ENCODE results near the gene COL4A1. TPM values are rescaled to one million over a fixed set of nuclear protein-coding genes. Genes with fewer than 3 reads are reported as not detected.

The COL4A1 gene
- total and polyA plus RNA-seq, 2 donors from 2014 or later, result 53.0 to 218 TPM

DNA sequence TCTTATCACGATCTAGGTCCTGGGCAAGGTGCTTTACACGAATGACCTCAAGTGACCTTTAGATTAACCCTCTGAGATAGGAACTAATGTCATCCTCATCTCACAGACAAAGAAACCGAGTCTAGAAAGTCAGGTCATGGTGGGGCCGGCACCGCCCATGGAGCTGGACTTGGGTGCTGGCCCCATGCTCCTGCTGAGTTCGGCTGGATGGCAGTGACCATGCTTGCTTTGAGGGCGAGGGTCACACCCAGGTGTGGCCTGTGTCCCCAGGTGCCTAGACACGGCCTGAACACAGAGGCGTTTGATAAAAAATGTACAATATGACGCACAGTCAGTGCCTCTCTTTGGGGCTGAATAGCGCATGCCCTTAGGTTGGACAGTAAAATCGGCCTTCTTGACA, 26.9 kb upstream of the COL4A1 start:
- H3K4me3 ChIP-seq (ENCODE audit: low read length in 3 of 3), result no peak overlapping the region
- TF ChIP-seq, protein P1, sequence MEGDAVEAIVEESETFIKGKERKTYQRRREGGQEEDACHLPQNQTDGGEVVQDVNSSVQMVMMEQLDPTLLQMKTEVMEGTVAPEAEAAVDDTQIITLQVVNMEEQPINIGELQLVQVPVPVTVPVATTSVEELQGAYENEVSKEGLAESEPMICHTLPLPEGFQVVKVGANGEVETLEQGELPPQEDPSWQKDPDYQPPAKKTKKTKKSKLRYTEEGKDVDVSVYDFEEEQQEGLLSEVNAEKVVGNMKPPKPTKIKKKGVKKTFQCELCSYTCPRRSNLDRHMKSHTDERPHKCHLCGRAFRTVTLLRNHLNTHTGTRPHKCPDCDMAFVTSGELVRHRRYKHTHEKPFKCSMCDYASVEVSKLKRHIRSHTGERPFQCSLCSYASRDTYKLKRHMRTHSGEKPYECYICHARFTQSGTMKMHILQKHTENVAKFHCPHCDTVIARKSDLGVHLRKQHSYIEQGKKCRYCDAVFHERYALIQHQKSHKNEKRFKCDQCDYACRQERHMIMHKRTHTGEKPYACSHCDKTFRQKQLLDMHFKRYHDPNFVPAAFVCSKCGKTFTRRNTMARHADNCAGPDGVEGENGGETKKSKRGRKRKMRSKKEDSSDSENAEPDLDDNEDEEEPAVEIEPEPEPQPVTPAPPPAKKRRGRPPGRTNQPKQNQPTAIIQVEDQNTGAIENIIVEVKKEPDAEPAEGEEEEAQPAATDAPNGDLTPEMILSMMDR (IDR thresholded peaks at IDR 0.05; ENCODE audit: borderline replicate concordance, extremely low read depth, insufficient read depth), result no peak
- H3K9me3 ChIP-seq (ENCODE audit: control insufficient read depth in 2 of 3, insufficient read depth in 1 of 3, low read length in 3 of 3), result no peaks in the 10 kb centered on the region
- peaks cover 4 to 13% (median 11%) of the 10 kb centered on the region in 3 donors for H3K4me1 ChIP-seq (ENCODE audit: control insufficient read depth in 2 of 3, insufficient read depth in 2 of 3, low read depth in 1 of 3, low read length in 3 of 3)
- intact Hi-C loops (cut with DNase I), result no loop called here
- no peaks in the 10 kb centered on the region for H3K27me3 ChIP-seq (ENCODE audit: control insufficient read depth, insufficient read depth, low read length)
- no peak overlapping the region for H3K27ac ChIP-seq (ENCODE audit: low read depth in 2 of 2, low read length in 2 of 2)
- no peak overlapping the region for H3K9ac ChIP-seq (ENCODE audit: low read length in 3 of 3)
- FAIRE-seq (no peak), DNase-seq (no peak)
- no peaks in the 10 kb centered on the region for H3K36me3 ChIP-seq (ENCODE audit: control insufficient read depth in 2 of 3, insufficient read depth in 3 of 3, low read length in 3 of 3)

DNA sequence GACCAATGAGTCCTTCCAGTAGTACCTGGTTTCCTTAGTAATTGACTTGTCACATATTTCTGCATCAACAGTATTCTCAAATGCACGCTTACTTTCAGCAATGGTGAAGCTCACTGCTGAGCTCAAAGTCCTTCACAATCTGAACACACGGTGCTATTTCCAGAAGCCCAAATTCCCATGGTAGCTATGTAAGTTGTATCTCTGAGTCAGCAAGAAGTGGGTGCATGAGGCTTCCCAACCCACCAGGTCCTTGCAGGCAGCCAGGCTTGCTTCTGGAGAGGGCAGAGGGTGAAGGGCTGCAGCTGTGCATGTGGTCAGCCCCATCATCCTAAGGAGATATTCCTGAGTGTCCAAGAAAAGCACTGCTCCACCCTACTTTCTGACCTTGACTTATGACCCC, 25.8 kb upstream of the COL4A1 start:
- H3K36me3 ChIP-seq (ENCODE audit: control insufficient read depth in 2 of 3, insufficient read depth in 3 of 3, low read length in 3 of 3), result no peaks in the 10 kb centered on the region
- H3K27ac ChIP-seq (ENCODE audit: low read depth in 2 of 2, low read length in 2 of 2), result no peak overlapping the region
- no peaks in the 10 kb centered on the region for H3K9me3 ChIP-seq (ENCODE audit: control insufficient read depth in 2 of 3, insufficient read depth in 1 of 3, low read length in 3 of 3)
- peaks cover 4 to 13% (median 11%) of the 10 kb centered on the region in 3 donors for H3K4me1 ChIP-seq (ENCODE audit: control insufficient read depth in 2 of 3, insufficient read depth in 2 of 3, low read depth in 1 of 3, low read length in 3 of 3)
- no peaks in the 10 kb centered on the region for H3K27me3 ChIP-seq (ENCODE audit: control insufficient read depth, insufficient read depth, low read length)
- intact Hi-C loops (cut with DNase I), result no loop called here
- TF ChIP-seq, protein P1 (IDR thresholded peaks at IDR 0.05; ENCODE audit: borderline replicate concordance, extremely low read depth, insufficient read depth), result no peak
- DNase-seq, result no peak
- no peak for FAIRE-seq
- H3K9ac ChIP-seq (ENCODE audit: low read length in 3 of 3), result no peak overlapping the region
- no peak overlapping the region for H3K4me3 ChIP-seq (ENCODE audit: low read length in 3 of 3)

DNA sequence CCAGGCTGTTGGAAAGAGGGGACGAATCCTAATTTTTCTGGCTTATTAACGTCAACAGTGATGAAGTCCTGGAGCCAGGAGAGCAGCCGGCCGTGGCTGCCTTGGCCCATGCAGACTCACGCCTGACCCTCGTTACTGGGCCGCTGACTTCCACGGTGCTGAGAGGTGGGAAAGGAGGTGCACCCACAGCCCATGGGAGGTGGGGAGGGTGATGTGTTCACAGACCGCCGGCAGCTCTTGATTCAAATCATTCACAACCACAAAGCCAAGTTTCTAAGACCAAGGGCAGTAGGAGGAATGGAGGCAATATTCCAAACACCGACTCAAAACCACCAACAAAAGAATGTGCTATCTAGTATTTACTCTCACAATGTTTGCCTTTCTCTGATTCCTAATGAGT, 24.4 kb upstream of the COL4A1 start:
- H3K4me3 ChIP-seq (ENCODE audit: low read length in 3 of 3), result no peak overlapping the region

More for the DNA sequence above, 24.4 kb upstream of the COL4A1 start:
- no peak for DNase-seq
- Histone ChIP-seq H3K9ac (ENCODE audit: low read length in 3 of 3) (peak overlapping the region in 1 of 3 donors; percentile 8), H3K36me3 (ENCODE audit: control insufficient read depth in 2 of 3, insufficient read depth in 3 of 3, low read length in 3 of 3) (no peaks in the 10 kb centered on the region), H3K27ac (ENCODE audit: low read depth in 2 of 2, low read length in 2 of 2) (no peak overlapping the region), H3K27me3 (ENCODE audit: control insufficient read depth, insufficient read depth, low read length) (no peaks in the 10 kb centered on the region), H3K9me3 (ENCODE audit: control insufficient read depth in 2 of 3, insufficient read depth in 1 of 3, low read length in 3 of 3) (no peaks in the 10 kb centered on the region), H3K4me1 (ENCODE audit: control insufficient read depth in 2 of 3, insufficient read depth in 2 of 3, low read depth in 1 of 3, low read length in 3 of 3) (peaks cover 5 to 13% (median 11%) of the 10 kb centered on the region in 3 donors)
- intact Hi-C loops (cut with DNase I), result no loop called here
- FAIRE-seq, result no peak
- TF ChIP-seq, protein P1 (IDR thresholded peaks at IDR 0.05; ENCODE audit: borderline replicate concordance, extremely low read depth, insufficient read depth), result no peak
